HEK293 (cell line): ENCODE data around the gene AMBRA1.

Experiments used
- CTCF ChIP-seq: fragments of 450-650 bp; formaldehyde crosslinking; IDR thresholded peaks from 2 replicates; pipeline ENCODE4 v1.5.1; 2016; ENCODE audit warnings: missing biosample characterization, missing genetic modification characterization
- KLF8 ChIP-seq: fragments of 450-650 bp; formaldehyde crosslinking; IDR thresholded peaks from 2 replicates; pipeline ENCODE4 v1.5.1; 2016; ENCODE audit warnings: missing biosample characterization, missing genetic modification characterization
- PATZ1 ChIP-seq: fragments of 450-650 bp; formaldehyde crosslinking; IDR thresholded peaks from 2 replicates; pipeline ENCODE4 v1.5.1; 2016; ENCODE audit warnings: missing biosample characterization, missing genetic modification characterization
- TCF7L2 ChIP-seq: IDR thresholded peaks from 2 replicates; pipeline ENCODE4 v1.6.1; 2011; ENCODE audit warnings: low read depth, mild to moderate bottlenecking, inconsistent platforms, low read length, moderate library complexity, borderline replicate concordance
- ZBTB21 ChIP-seq: fragments of 450-650 bp; formaldehyde crosslinking; IDR thresholded peaks from 2 replicates; pipeline ENCODE4 v1.5.1; 2017; ENCODE audit warnings: missing biosample characterization, missing genetic modification characterization
- ZBTB8A ChIP-seq: fragments of 450-650 bp; formaldehyde crosslinking; IDR thresholded peaks from 2 replicates; pipeline ENCODE4 v1.5.1; 2016; ENCODE audit warnings: missing biosample characterization, missing genetic modification characterization
- ZNF174 ChIP-seq: fragments of 450-650 bp; formaldehyde crosslinking; IDR thresholded peaks from 2 replicates; pipeline ENCODE4 v1.5.0; 2017; ENCODE audit warnings: missing biosample characterization, mild to moderate bottlenecking, missing genetic modification characterization
- ZSCAN16 ChIP-seq: fragments of 450-650 bp; formaldehyde crosslinking; IDR thresholded peaks from 2 replicates; pipeline ENCODE4 v1.5.1; 2016; ENCODE audit warnings: missing biosample characterization, missing genetic modification characterization
- TF ChIP-seq, protein P1 (sequence below): fragments of 450-650 bp; formaldehyde crosslinking; IDR thresholded peaks from 2 replicates; pipeline ENCODE4 v1.5.1; 2016; ENCODE audit warnings: missing biosample characterization, missing genetic modification characterization, low read depth
- TF ChIP-seq, protein P2 (sequence below): fragments of 450-650 bp; formaldehyde crosslinking; IDR thresholded peaks from 2 replicates; pipeline ENCODE4 v1.5.1; 2016; ENCODE audit warnings: missing biosample characterization, missing genetic modification characterization
- TF ChIP-seq, protein P3 (sequence below): fragments of 450-650 bp; formaldehyde crosslinking; IDR thresholded peaks from 2 replicates; pipeline ENCODE4 v1.5.1; 2016; ENCODE audit warnings: missing biosample characterization, missing genetic modification characterization

GRCh38 chr11:46557684-46558151, 36.1 kb downstream of the AMBRA1 start:
- no peak for TF ChIP-seq ZBTB21
- 0 out of 2 replicates have a peak, but pooled peaks have one; percentile 17 for TF ChIP-seq ZBTB8A (tag by site-specific recombination)
- TF ChIP-seq ZSCAN16 (tag by site-specific recombination) = no peak
- TF ChIP-seq, protein P1, sequence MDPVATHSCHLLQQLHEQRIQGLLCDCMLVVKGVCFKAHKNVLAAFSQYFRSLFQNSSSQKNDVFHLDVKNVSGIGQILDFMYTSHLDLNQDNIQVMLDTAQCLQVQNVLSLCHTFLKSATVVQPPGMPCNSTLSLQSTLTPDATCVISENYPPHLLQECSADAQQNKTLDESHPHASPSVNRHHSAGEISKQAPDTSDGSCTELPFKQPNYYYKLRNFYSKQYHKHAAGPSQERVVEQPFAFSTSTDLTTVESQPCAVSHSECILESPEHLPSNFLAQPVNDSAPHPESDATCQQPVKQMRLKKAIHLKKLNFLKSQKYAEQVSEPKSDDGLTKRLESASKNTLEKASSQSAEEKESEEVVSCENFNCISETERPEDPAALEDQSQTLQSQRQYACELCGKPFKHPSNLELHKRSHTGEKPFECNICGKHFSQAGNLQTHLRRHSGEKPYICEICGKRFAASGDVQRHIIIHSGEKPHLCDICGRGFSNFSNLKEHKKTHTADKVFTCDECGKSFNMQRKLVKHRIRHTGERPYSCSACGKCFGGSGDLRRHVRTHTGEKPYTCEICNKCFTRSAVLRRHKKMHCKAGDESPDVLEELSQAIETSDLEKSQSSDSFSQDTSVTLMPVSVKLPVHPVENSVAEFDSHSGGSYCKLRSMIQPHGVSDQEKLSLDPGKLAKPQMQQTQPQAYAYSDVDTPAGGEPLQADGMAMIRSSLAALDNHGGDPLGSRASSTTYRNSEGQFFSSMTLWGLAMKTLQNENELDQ (tag by site-specific recombination) = no peak
- no peak for TF ChIP-seq CTCF (tag by site-specific recombination)
- no peak for TF ChIP-seq KLF8
- 0 out of 2 replicates have a peak, but pooled peaks have one; percentile 36 for TF ChIP-seq PATZ1 (tag by site-specific recombination)
- no peak for TF ChIP-seq TCF7L2
- TF ChIP-seq, protein P2, sequence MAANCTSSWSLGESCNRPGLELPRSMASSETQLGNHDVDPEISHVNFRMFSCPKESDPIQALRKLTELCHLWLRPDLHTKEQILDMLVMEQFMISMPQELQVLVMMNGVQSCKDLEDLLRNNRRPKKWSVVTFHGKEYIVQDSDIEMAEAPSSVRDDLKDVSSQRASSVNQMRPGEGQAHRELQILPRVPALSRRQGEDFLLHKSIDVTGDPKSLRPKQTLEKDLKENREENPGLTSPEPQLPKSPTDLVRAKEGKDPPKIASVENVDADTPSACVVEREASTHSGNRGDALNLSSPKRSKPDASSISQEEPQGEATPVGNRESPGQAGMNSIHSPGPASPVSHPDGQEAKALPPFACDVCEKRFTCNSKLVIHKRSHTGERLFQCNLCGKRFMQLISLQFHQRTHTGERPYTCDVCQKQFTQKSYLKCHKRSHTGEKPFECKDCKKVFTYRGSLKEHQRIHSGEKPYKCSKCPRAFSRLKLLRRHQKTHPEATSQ (tag by site-specific recombination) = no peak
- no peak for TF ChIP-seq ZNF174 (tag by site-specific recombination)
- TF ChIP-seq, protein P3, sequence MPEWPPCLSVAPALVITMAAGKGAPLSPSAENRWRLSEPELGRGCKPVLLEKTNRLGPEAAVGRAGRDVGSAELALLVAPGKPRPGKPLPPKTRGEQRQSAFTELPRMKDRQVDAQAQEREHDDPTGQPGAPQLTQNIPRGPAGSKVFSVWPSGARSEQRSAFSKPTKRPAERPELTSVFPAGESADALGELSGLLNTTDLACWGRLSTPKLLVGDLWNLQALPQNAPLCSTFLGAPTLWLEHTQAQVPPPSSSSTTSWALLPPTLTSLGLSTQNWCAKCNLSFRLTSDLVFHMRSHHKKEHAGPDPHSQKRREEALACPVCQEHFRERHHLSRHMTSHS (tag by site-specific recombination) = no peak
